Bladder microvascular endothelial cell (primary cell): ENCODE results near the gene RBBP7. TPM values are rescaled to one million over a fixed set of nuclear protein-coding genes. Genes with fewer than 3 reads are reported as not detected.

Source experiments
- total RNA-seq: library from RNA; depleted of rRNA; stranded (reverse); fragments of >200 nt; gene quantifications from 2 replicates; pipeline ENCODE4 v1.2.3, GENCODE V29; 2014

RBBP7 gene
- 115 and 145 TPM in 2 replicates for total RNA-seq

GRCh38 chrX:16870095-16870861, at the start of gene RBBP7:
TSS of gene RBBP7 (minus strand) at chrX:16870362. CDS start at chrX:16870053, 309 bp downstream.

Other genes starting within 250 kb of the RBBP7 start
- not detected in 2 replicates for gene S100G, start 220.2 kb downstream of the RBBP7 start, total RNA-seq
- 8.9 and 16.9 TPM in 2 replicates for gene CTPS2, start 157.7 kb downstream of the RBBP7 start, total RNA-seq
- gene SYAP1, start 150.8 kb downstream of the RBBP7 start, total RNA-seq = 18.6 and 24.0 TPM in 2 replicates
- 3.1 and 6.4 TPM in 2 replicates for gene TXLNG, start 83.9 kb downstream of the RBBP7 start, total RNA-seq
- gene REPS2, start 76.3 kb upstream of the RBBP7 start, total RNA-seq = 1.1 and 3.5 TPM in 2 replicates